Suprapubic skin (tissue), 4 donors: ENCODE measurements around the gene STATH. TPM values are rescaled to one million over a fixed set of nuclear protein-coding genes. Genes with fewer than 3 reads are reported as not detected.

Source experiments
- DNase-seq, 2 donors: peaks; one replicate each; pipeline ENCODE4 v3.0.0-alpha.2; 2019; ENCODE audit warnings: low spot score in 2 of 2
- H3K27ac ChIP-seq: fragments of 200-600 bp; sonication (generic); one replicate; pipeline ENCODE4 v1.5.1; 2019
- H3K27me3 ChIP-seq: fragments of 200-600 bp; sonication (generic); one replicate; pipeline ENCODE4 v1.5.1; 2019
- H3K36me3 ChIP-seq: fragments of 200-600 bp; sonication (generic); one replicate; pipeline ENCODE4 v1.5.1; 2019
- H3K4me1 ChIP-seq: fragments of 200-600 bp; sonication (generic); one replicate; pipeline ENCODE4 v1.5.1; 2019
- H3K4me3 ChIP-seq: fragments of 200-600 bp; sonication (generic); one replicate; pipeline ENCODE4 v1.5.1; 2019; ENCODE audit warnings: mild to moderate bottlenecking
- H3K9me3 ChIP-seq: fragments of 200-600 bp; sonication (generic); one replicate; pipeline ENCODE4 v1.5.1; 2019
- EP300 ChIP-seq: sonication (generic); formaldehyde crosslinking; IDR thresholded peaks from one replicate; pipeline ENCODE4 v1.6.1; 2017; ENCODE audit warnings: antibody characterized with exemption
- POLR2A ChIP-seq, 2 donors: fragments of 450-650 bp; IDR thresholded peaks; one replicate each; pipeline ENCODE4 v1.6.1; 2017; ENCODE audit warnings: antibody characterized with exemption in 2 of 2, mild to moderate bottlenecking in 2 of 2, moderate library complexity in 2 of 2
- POLR2AphosphoS5 ChIP-seq, 3 donors: sonication (generic); formaldehyde crosslinking; IDR thresholded peaks; one replicate each; pipeline ENCODE4 v1.6.1; 2017; ENCODE audit warnings: antibody characterized with exemption in 3 of 3
- WGBS: methylation state at CpG from one replicate; pipeline ENCODE4 v1.1.5; 2018; 5-methylcytosine and 5-hydroxymethylcytosine counted together
- total RNA-seq, 4 donors: library from RNA; depleted of rRNA; stranded (reverse); fragments of >200 nt; gene quantifications; one replicate each; pipeline ENCODE4 v1.1.0, GENCODE V29; 2016
- TF ChIP-seq, protein P1 (sequence below), 2 donors: fragments of 200-600 bp in 1 of 2; fragments of 450-650 bp in 1 of 2; sonication (generic) in 1 of 2; IDR thresholded peaks; one replicate each; pipeline ENCODE4 v1.5.1; 2016 to 2019; ENCODE audit warnings: antibody characterized with exemption in 2 of 2, mild to moderate bottlenecking in 1 of 2, moderate library complexity in 1 of 2

Gene STATH
- total RNA-seq, 4 donors from 2014 or later, result not detected

- TF ChIP-seq EP300 (no peak), POLR2AphosphoS5 (IDR thresholded peaks at IDR 0.05) (no peak), POLR2A (IDR thresholded peaks at IDR 0.05) (no peak)
- TF ChIP-seq, protein P1, sequence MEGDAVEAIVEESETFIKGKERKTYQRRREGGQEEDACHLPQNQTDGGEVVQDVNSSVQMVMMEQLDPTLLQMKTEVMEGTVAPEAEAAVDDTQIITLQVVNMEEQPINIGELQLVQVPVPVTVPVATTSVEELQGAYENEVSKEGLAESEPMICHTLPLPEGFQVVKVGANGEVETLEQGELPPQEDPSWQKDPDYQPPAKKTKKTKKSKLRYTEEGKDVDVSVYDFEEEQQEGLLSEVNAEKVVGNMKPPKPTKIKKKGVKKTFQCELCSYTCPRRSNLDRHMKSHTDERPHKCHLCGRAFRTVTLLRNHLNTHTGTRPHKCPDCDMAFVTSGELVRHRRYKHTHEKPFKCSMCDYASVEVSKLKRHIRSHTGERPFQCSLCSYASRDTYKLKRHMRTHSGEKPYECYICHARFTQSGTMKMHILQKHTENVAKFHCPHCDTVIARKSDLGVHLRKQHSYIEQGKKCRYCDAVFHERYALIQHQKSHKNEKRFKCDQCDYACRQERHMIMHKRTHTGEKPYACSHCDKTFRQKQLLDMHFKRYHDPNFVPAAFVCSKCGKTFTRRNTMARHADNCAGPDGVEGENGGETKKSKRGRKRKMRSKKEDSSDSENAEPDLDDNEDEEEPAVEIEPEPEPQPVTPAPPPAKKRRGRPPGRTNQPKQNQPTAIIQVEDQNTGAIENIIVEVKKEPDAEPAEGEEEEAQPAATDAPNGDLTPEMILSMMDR (IDR thresholded peaks at IDR 0.05), result no peak
- no peak overlapping the region for H3K4me3 ChIP-seq
- H3K4me1 ChIP-seq, result no peaks in the 10 kb centered on the region
- no peaks in the 10 kb centered on the region for H3K36me3 ChIP-seq
- WGBS, result 29% methylated on average over 1 of the region's 1 CpG
- no peaks in the 10 kb centered on the region for H3K9me3 ChIP-seq
- H3K27me3 ChIP-seq, result no peaks in the 10 kb centered on the region
- no peak for DNase-seq
- H3K27ac ChIP-seq, result no peak overlapping the region
Measured at GRCh38 chr4:69974631-69975030, 21.1 kb upstream of the STATH start.

DNA sequence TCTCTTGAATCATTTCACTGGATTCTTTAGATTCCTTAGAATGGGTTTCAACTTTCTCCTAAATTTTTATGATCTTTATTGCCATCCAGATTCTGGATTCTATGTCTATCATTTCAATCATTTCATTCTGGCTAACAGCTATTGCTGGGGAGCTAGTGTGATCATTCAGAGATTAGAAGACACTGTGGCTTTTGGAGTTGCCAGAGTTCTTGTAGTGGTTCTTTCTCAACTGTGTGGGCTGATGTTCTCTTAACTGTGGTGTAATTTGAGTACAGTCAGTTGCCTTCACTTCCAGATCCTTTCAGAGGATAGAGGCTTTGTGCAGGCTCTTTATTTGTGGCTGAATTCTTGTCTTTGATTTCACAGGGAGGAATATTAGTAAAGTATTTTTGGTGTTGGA is 18.2 kb upstream of the STATH start:
- no peaks in the 10 kb centered on the region for H3K4me1 ChIP-seq
- DNase-seq, result no peak
- no peak for TF ChIP-seq POLR2AphosphoS5 (IDR thresholded peaks at IDR 0.05)
- TF ChIP-seq POLR2A (IDR thresholded peaks at IDR 0.05), result no peak
- TF ChIP-seq, protein P1 (IDR thresholded peaks at IDR 0.05), result no peak
- TF ChIP-seq EP300, result no peak
- no peak overlapping the region for H3K4me3 ChIP-seq
- no peak overlapping the region for H3K27ac ChIP-seq
- no peaks in the 10 kb centered on the region for H3K9me3 ChIP-seq
- no peaks in the 10 kb centered on the region for H3K27me3 ChIP-seq
- no peaks in the 10 kb centered on the region for H3K36me3 ChIP-seq

DNA sequence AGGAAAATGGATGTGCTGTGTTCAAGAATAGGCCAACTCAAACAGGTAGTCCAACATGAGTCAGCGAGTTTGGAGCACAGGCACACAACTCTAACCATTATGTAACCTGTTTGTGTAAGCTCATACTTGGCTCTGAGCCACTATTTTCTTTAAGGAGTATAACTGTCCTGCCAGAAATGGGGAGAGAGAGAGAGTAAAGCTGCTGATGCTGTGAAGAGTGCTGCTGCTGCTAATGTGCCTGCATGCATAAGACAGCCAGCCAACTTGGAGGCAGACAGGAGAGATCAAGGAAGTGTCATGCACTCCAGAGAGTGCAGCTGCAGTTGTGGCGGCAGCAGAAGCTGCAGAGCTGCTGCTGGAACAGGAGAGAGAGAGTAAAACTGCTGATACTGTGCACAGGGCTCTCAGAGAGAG is 11.7 kb upstream of the STATH start:
- Histone ChIP-seq H3K27me3 (no peaks in the 10 kb centered on the region), H3K36me3 (no peaks in the 10 kb centered on the region), H3K27ac (no peak overlapping the region), H3K4me1 (peaks cover 2% of the 10 kb centered on the region), H3K4me3 (no peak overlapping the region), H3K9me3 (no peaks in the 10 kb centered on the region)
- DNase-seq, result no peak
- TF ChIP-seq POLR2AphosphoS5 (IDR thresholded peaks at IDR 0.05) (no peak), POLR2A (IDR thresholded peaks at IDR 0.05) (no peak), EP300 (no peak)
- TF ChIP-seq, protein P1 (IDR thresholded peaks at IDR 0.05), result no peak
- WGBS, result 33% methylated on average over 2 of the region's 2 CpGs

DNA sequence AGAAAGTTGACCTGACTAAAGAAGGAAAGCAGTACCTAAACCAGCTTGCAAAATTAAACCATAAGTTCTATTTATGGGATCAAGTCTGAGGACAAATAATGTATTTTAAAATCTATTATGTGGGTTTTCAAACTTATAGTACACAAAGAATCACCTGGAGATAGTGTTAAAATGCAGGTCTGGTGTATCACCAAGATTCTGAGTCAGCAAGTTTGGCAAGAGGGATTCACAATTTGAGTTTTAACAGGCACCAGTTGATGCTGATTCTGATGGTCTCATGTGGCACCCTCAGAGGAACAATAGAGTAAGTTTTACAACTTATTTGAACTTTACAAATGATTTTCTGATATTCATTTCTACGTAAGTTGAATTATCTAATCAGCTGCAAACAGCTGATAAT is 9.1 kb upstream of the STATH start:
- Histone ChIP-seq H3K36me3 (no peaks in the 10 kb centered on the region), H3K27ac (no peak overlapping the region), H3K9me3 (no peaks in the 10 kb centered on the region), H3K4me3 (no peak overlapping the region), H3K4me1 (peaks cover 2% of the 10 kb centered on the region), H3K27me3 (no peaks in the 10 kb centered on the region)
- no peak for DNase-seq
- TF ChIP-seq, protein P1 (IDR thresholded peaks at IDR 0.05), result no peak
- TF ChIP-seq POLR2A (IDR thresholded peaks at IDR 0.05), result no peak
- TF ChIP-seq POLR2AphosphoS5 (IDR thresholded peaks at IDR 0.05), result no peak
- TF ChIP-seq EP300, result no peak
- WGBS, result 87% methylated on average over 1 of the region's 1 CpG

DNA sequence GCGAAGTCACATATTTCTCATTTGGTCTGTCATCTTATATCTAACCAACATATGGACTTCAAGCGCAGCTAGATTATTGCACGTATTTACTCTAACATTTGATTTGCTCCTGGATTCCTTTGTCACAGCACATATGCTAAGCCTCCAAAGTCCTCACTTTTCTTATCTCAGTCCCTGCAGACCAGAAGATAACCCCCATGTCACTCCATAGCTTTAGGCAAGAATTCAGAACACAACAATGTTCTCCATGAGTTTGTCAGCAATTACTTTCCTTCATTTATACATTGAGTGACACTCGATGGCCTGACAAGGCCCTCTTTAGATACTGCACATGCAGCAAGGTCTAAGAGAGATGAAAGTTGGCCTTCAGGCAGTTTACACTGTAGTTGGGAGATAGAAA is 4.8 kb upstream of the STATH start:
- WGBS, result 81% methylated on average over 4 of the region's 4 CpGs
- TF ChIP-seq EP300 (no peak), POLR2AphosphoS5 (IDR thresholded peaks at IDR 0.05) (no peak), POLR2A (IDR thresholded peaks at IDR 0.05) (no peak)
- TF ChIP-seq, protein P1 (IDR thresholded peaks at IDR 0.05), result no peak
- H3K4me3 ChIP-seq, result no peak overlapping the region
- DNase-seq, result no peak
- H3K9me3 ChIP-seq, result no peaks in the 10 kb centered on the region
- no peaks in the 10 kb centered on the region for H3K36me3 ChIP-seq
- H3K4me1 ChIP-seq, result no peaks in the 10 kb centered on the region
- no peak overlapping the region for H3K27ac ChIP-seq
- no peaks in the 10 kb centered on the region for H3K27me3 ChIP-seq
